ENCODE measurements around the gene MTMR10. TPM values are rescaled to one million over a fixed set of nuclear protein-coding genes. Genes with fewer than 3 reads are reported as not detected.

The MTMR10 gene
- total and polyA plus RNA-seq, 2 experiments from 2014 or later = 4.3 to 11.3 TPM

GRCh38 chr15:30973379-30973778 lies 18.0 kb downstream of the MTMR10 start:
- DNase-seq (ENCODE audit: low spot score) (no peak), ATAC-seq (no peak)
- Mint-ChIP-seq H3K27ac (0 out of 2 replicates have a peak overlapping the region, but pooled peaks have one; percentile 39), H3K4me1 (peaks cover 4% of the 10 kb centered on the region), H3K9me3 (no peaks in the 10 kb centered on the region), H3K4me3 (no peak overlapping the region), H3K27me3 (ENCODE audit: insufficient read depth, low read depth, poor library complexity) (no peaks in the 10 kb centered on the region), H3K36me3 (ENCODE audit: low read depth) (no peaks in the 10 kb centered on the region)
- Histone ChIP-seq H3K4me1 (ENCODE audit: insufficient read depth) (no peaks in the 10 kb centered on the region), H3K9me2 (ENCODE audit: insufficient read depth) (no peaks in the 10 kb centered on the region), H3K27ac (ENCODE audit: low read depth) (no peak overlapping the region), H3K79me2 (replicated peaks; ENCODE audit: insufficient read depth) (peaks cover 6% of the 10 kb centered on the region), H3K27me3 (ENCODE audit: insufficient read depth) (no peaks in the 10 kb centered on the region), H4K20me1 (replicated peaks; ENCODE audit: insufficient read depth) (no peaks in the 10 kb centered on the region), H3K4me3 (no peak overlapping the region), H3K36me3 (ENCODE audit: insufficient read depth) (no peaks in the 10 kb centered on the region), H3K4me2 (no peak overlapping the region), H2AFZ (no peak overlapping the region), H3F3A (replicated peaks; ENCODE audit: low read depth) (no peaks in the 10 kb centered on the region)
- TF ChIP-seq CTCF (conservative IDR thresholded peaks at IDR 0.05; ENCODE audit: low read depth in 2 of 2) (no peak), ZNF462 (CRISPR knock-in tag; IDR thresholded peaks at IDR 0.05) (no peak), JUNB (IDR thresholded peaks at IDR 0.05; ENCODE audit: unreplicated experiment) (no peak), EZH2 (IDR thresholded peaks at IDR 0.05; ENCODE audit: low read depth, unreplicated experiment) (no peak), NANOG (IDR thresholded peaks at IDR 0.05; ENCODE audit: borderline replicate concordance) (no peak), STAT1 (IDR thresholded peaks at IDR 0.05; ENCODE audit: unreplicated experiment) (no peak), ETS1 (IDR thresholded peaks at IDR 0.05) (no peak), ZNF114 (CRISPR knock-in tag; IDR thresholded peaks at IDR 0.05) (no peak), ZNF331 (CRISPR knock-in tag; IDR thresholded peaks at IDR 0.05; ENCODE audit: low read depth) (no peak), POLR2AphosphoS5 (IDR thresholded peaks at IDR 0.05; ENCODE audit: low read depth) (no peak), EZH2phosphoT487 (IDR thresholded peaks at IDR 0.05; ENCODE audit: unreplicated experiment) (no peak), REST (IDR thresholded peaks at IDR 0.05; ENCODE audit: unreplicated experiment) (no peak), CREB1 (CRISPR knock-in tag; IDR thresholded peaks at IDR 0.05; ENCODE audit: low read depth) (no peak)
